GM18861 (cell line): ENCODE measurements around the gene ADAMTSL3.

ENCODE experiments used
- ATAC-seq: cut with Tn5 transposase; IDR thresholded peaks from one replicate; pipeline ENCODE4 v1.9.1; 2021; ENCODE audit not compliant: unreplicated experiment

Gene ADAMTSL3

GRCh38 chr15:83653639-83654378 is at the start of gene ADAMTSL3:
Gene ADAMTSL3, plus strand, starts transcription at chr15:83654123. Its CDS starts 1,639 bp downstream, at chr15:83655762.
- ATAC-seq: no peak

- ATAC-seq: no peak
These were observed 49.4 kb upstream of the ADAMTSL3 start for GRCh38 chr15:83604549-83604948.

- ATAC-seq: no peak
These were observed 48.6 kb upstream of the ADAMTSL3 start for GRCh38 chr15:83605111-83605945.

GRCh38 chr15:83610132-83610531 is 43.8 kb upstream of the ADAMTSL3 start:
- ATAC-seq: no peak

- no peak for ATAC-seq
These were observed 42.8 kb upstream of the ADAMTSL3 start for GRCh38 chr15:83610901-83611685.

GRCh38 chr15:83612226-83612625 is 41.7 kb upstream of the ADAMTSL3 start:
- ATAC-seq: no peak

GRCh38 chr15:83612898-83613635 is 40.9 kb upstream of the ADAMTSL3 start:
- ATAC-seq: no peak

GRCh38 chr15:83613714-83614113 is 40.2 kb upstream of the ADAMTSL3 start:
- ATAC-seq: no peak

GRCh38 chr15:83616840-83617239 is 37.1 kb upstream of the ADAMTSL3 start:
- ATAC-seq: no peak

- ATAC-seq: no peak
These were observed 27.6 kb upstream of the ADAMTSL3 start for GRCh38 chr15:83626171-83626802.

GRCh38 chr15:83631534-83631933 is 22.4 kb upstream of the ADAMTSL3 start:
- no peak for ATAC-seq

GRCh38 chr15:83643201-83643600 is 10.7 kb upstream of the ADAMTSL3 start:
- ATAC-seq: no peak

- ATAC-seq: no peak
These were observed 9.5 kb upstream of the ADAMTSL3 start for GRCh38 chr15:83644439-83644838.

- ATAC-seq: no peak
These were observed 3.1 kb upstream of the ADAMTSL3 start for GRCh38 chr15:83650831-83651230.

- no peak for ATAC-seq
These were observed 2.4 kb upstream of the ADAMTSL3 start for GRCh38 chr15:83651541-83651940.

GRCh38 chr15:83652626-83653204 is 1.2 kb upstream of the ADAMTSL3 start:
- ATAC-seq: no peak

GRCh38 chr15:83653288-83653638 is 660 bp upstream of the ADAMTSL3 start:
- ATAC-seq: no peak

- ATAC-seq: no peak
These were observed 685 bp downstream of the ADAMTSL3 start for GRCh38 chr15:83654379-83655236.

- ATAC-seq: no peak
These were observed 1.3 kb downstream of the ADAMTSL3 start for GRCh38 chr15:83655237-83655616.
